AG08395 (cell line): ENCODE measurements around the gene YY1.
A peak's percentile ranks its signal among the peaks of the same experiment; 100 is the strongest.
"Not testable (repeated sequence)": the region's sequence is repeated elsewhere in the genome, so short reads cannot be mapped to it uniquely, and the experiment has no call there.

Experiments
- DNase-seq: peaks from one replicate; pipeline ENCODE4 v3.0.0; 2012; ENCODE audit warnings: mixed read lengths, low spot score

The YY1 gene

GRCh38 chr14:100238419-100239210 lies at the start of gene YY1:
TSS of gene YY1 (plus strand) at chr14:100239144. CDS start at chr14:100239245, 101 bp downstream.
- peak; percentile 98 for DNase-seq

DNA sequence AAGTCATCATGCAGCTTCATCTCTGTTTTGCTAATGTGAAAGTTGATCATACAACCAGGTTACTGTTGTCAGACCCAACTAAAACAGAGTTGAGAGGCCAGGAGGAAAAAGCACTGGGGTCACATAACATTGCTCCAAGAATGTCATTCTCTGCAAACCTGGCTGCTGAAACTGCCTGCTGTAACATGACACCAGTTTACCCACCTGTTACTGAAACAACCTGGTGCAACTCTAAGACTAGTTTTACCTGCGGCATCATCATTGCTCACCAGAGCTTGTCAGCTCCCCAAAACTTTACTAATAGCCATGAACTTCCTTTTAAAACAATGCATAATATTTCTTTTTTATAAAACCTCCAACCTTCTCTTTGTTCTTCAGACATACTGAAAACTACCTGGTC lies 48.8 kb upstream of the YY1 start:
- no peak for DNase-seq

DNA sequence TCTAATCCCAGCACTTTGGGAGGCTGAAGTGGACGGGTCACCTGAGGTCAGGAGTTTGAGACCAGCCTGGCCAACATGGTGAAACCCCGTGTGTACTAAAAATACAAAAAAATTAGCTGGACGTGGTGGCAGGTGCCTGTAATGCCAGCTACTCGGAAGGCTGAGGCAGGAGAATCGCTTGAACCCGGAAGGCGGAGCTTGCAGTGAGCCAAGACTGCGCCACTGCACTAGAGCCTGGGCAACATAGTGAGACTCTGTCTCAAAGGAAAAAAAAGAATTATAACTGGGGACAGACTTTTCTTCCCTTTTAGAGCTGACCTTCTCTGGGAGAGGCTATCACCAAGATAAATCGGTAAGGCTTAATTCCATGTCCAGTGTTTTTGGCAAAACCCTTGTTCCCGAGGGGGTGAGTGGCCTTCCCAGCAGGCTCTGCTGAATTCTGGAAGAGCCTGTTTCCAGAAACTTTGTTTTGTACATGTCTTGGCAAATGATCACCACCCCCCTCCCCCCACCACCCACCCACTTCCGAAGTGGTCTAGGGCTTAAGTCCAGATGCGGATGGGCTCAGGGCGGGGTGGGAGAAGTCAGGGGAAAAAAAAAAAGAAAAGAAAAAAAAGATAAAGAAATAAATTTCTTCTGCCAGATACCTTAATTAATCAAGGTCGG lies 47.2 kb upstream of the YY1 start:
- DNase-seq = no peak

- DNase-seq = no peak
Observed at GRCh38 chr14:100192250-100192671, 46.7 kb upstream of the YY1 start.

GRCh38 chr14:100192672-100193416 lies 46.1 kb upstream of the YY1 start:
- DNase-seq = peak; percentile 99

- no peak for DNase-seq
Observed at GRCh38 chr14:100193417-100194357, 45.3 kb upstream of the YY1 start.

GRCh38 chr14:100199240-100199860 lies 39.6 kb upstream of the YY1 start:
- DNase-seq = no peak

GRCh38 chr14:100200311-100200710 lies 38.6 kb upstream of the YY1 start:
- DNase-seq = no peak

DNA sequence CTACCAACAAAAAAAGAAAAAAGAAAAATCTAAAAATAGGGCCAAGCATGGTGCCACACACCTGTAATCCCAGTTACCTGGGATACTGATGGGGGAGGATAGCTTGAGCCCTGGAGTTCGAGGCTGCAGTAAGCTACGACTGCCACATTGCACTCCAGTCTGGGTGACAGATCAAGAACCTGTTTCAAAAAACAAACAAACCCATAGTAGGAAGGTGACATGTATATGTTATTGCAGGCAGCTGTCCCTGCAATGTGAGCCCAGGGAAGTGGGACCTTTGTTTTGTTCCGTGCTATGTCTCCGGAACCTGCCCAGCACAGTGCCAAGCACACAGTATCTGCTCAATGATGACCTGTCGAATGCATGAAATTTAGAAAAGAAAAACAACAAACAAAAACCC lies 37.2 kb upstream of the YY1 start:
- no peak for DNase-seq

DNA sequence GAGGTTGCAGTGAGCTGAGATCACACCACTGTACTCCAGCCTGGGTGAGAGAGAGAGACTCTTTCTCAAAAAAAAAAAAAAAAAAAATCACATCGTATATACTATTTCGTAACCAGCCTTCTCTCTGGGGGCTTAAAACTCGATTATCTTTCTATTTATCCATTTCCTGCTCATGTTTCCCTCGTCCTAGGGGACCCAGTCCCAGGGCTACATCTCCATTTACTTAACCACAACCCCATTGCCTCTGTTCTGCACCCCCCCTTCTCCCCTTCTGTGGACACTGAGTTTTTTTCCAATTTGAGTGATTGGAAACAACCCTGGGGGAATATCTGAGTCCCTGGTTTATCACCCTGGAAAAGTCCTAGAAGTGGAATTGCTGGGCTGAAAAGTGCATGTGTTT lies 36.2 kb upstream of the YY1 start:
- no peak for DNase-seq

DNA sequence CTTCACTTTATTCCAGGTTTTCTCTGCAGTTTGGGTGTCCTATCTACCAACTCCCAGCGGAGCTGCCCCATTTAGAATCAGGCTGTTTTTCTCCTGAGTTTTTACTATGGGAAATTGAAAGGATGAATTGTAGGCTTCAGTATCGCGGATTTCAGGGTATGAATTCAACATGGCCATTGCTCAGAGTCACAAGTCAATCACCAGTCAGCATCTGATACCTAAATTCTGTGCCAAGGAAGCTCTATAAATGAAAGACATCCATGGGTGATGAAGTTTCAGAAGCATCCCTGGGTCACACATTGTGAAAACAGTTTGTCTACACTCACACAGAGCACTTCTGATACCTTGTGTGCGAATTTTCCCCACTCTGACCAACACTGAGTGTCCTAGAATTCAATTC lies 35.8 kb upstream of the YY1 start:
- no peak for DNase-seq

- DNase-seq = no peak
Observed at GRCh38 chr14:100203962-100204834, 34.7 kb upstream of the YY1 start.

- not testable (repeated sequence) for DNase-seq
Observed at GRCh38 chr14:100204835-100205167, 34.1 kb upstream of the YY1 start.

- not testable (repeated sequence) for DNase-seq
Observed at GRCh38 chr14:100207588-100207987, 31.4 kb upstream of the YY1 start.

GRCh38 chr14:100208136-100208535 lies 30.8 kb upstream of the YY1 start:
- DNase-seq = not testable (repeated sequence)

DNA sequence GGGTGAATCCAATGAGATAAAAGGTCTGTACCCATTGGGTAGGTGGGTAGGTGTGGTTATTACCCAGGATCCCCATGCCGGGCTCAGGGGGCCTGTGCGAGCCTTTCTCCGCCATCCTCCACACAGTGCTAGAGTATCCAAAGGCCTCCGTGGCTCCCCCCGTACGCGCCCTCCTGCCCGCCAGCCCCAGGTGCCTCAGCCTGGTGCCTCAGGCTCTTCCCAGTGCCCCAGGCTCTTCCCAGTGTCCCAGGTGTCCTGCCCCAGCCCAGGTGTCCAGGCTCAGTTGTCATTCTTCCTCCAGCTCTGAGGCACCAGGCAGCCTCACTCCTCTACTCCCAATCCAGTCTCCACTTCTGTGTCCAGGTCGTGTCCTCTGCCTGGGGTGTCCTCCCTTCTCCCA lies 27.6 kb upstream of the YY1 start:
- DNase-seq = no peak

- no peak for DNase-seq
Observed at GRCh38 chr14:100211893-100212292, 27.1 kb upstream of the YY1 start.

GRCh38 chr14:100212476-100213333 lies 26.2 kb upstream of the YY1 start:
- DNase-seq = no peak

- DNase-seq = no peak
Observed at GRCh38 chr14:100213587-100213955, 25.4 kb upstream of the YY1 start.
